Mesendoderm (in vitro differentiated cells): ENCODE results near the gene CDK5RAP2.

Source experiments
- DNase-seq: peaks from one replicate; pipeline ENCODE4 v3.0.0; 2013
- H2AK5ac ChIP-seq: 2 replicates; pipeline ENCODE4 v1.6.1; 2013; ENCODE audit warnings: low read length, inconsistent platforms
- H2BK120ac ChIP-seq: 2 replicates; pipeline ENCODE4 v1.6.1; 2013; ENCODE audit warnings: low read depth, mild to moderate bottlenecking, low read length, moderate library complexity, mixed read lengths
- H2BK15ac ChIP-seq: replicated peaks from 2 replicates; pipeline ENCODE4 v1.6.1; 2013; ENCODE audit warnings: low read depth, mild to moderate bottlenecking, moderate library complexity
- H2BK5ac ChIP-seq: 2 replicates; pipeline ENCODE4 v1.6.1; 2013; ENCODE audit warnings: low read length, inconsistent platforms
- H3K18ac ChIP-seq: 2 replicates; pipeline ENCODE4 v1.6.1; 2013; ENCODE audit warnings: mild to moderate bottlenecking, low read length, mixed read lengths
- H3K23ac ChIP-seq: one replicate; pipeline ENCODE4 v1.6.1; 2013; ENCODE audit warnings: low read length
- H3K27ac ChIP-seq: 2 replicates; pipeline ENCODE4 v1.5.1; 2013; ENCODE audit warnings: low read depth, mild to moderate bottlenecking, inconsistent platforms, low read length, moderate library complexity
- H3K27me3 ChIP-seq: 2 replicates; pipeline ENCODE4 v1.6.1; 2013; ENCODE audit warnings: low read length, control low read depth, mild to moderate bottlenecking, inconsistent platforms; ENCODE audit not compliant: insufficient read depth, poor library complexity
- H3K36me3 ChIP-seq: 2 replicates; pipeline ENCODE4 v1.6.1; 2013; ENCODE audit warnings: low read length, inconsistent platforms; ENCODE audit not compliant: control insufficient read depth, insufficient read depth
- H3K4ac ChIP-seq: one replicate; pipeline ENCODE4 v1.6.1; 2013; ENCODE audit warnings: low read depth, mild to moderate bottlenecking, low read length, moderate library complexity
- H3K4me1 ChIP-seq: 2 replicates; pipeline ENCODE4 v1.6.1; 2013; ENCODE audit warnings: low read depth, low read length, inconsistent platforms; ENCODE audit not compliant: control insufficient read depth
- H3K4me2 ChIP-seq: 2 replicates; pipeline ENCODE4 v1.6.1; 2013; ENCODE audit warnings: low read length
- H3K4me3 ChIP-seq: 2 replicates; pipeline ENCODE4 v1.5.1; 2013; ENCODE audit warnings: mild to moderate bottlenecking, low read length
- H3K56ac ChIP-seq: one replicate; pipeline ENCODE4 v1.6.1; 2013; ENCODE audit warnings: low read length
- H3K79me1 ChIP-seq: 2 replicates; pipeline ENCODE4 v1.6.1; 2013; ENCODE audit warnings: low read length, inconsistent platforms
- H3K79me2 ChIP-seq: 2 replicates; pipeline ENCODE4 v1.6.1; 2013; ENCODE audit warnings: mild to moderate bottlenecking, low read length; ENCODE audit not compliant: control insufficient read depth, insufficient read depth
- H3K9ac ChIP-seq: 2 replicates; pipeline ENCODE4 v1.6.1; 2013; ENCODE audit warnings: low read length, inconsistent platforms
- H4K5ac ChIP-seq: one replicate; pipeline ENCODE4 v1.6.1; 2013; ENCODE audit warnings: low read length
- H4K8ac ChIP-seq: one replicate; pipeline ENCODE4 v1.6.1; 2013; ENCODE audit warnings: low read depth, mild to moderate bottlenecking, control low read depth, low read length, moderate library complexity
- WGBS: extraction: QIAGEN DNeasy Blood & Tissue Kit; methylation state at CpG from one replicate; pipeline ENCODE4 v1.1.7; 2013; ENCODE audit warnings: low lambda C conversion rate, missing lambda C conversion rate; ENCODE audit not compliant: insufficient coverage; ENCODE audit errors: extremely low coverage; 5-methylcytosine and 5-hydroxymethylcytosine counted together

The CDK5RAP2 gene

DNA sequence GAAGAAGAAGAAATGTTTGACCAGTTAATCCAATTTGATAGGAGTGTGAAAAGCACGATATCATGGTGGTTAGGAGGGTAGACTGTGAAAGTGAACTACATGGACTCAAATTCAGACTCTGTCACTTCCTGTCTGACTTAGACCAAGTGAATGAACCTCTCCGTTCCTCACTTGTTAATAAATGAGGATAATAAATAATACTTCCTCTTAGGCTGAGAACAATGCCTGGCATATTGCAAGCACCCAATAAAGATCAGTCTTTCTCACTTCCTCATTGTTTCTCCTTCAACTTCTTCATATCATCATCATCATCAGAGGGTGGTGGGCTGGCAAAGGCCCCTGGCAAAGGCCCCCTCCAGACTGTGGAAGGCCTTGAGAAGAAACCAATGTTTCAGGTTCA, 148.7 kb downstream of the CDK5RAP2 start:
- Histone ChIP-seq H3K23ac (no peak overlapping the region), H3K36me3 (peaks cover 2% of the 10 kb centered on the region), H3K4ac (no peak overlapping the region), H3K27me3 (no peaks in the 10 kb centered on the region), H3K4me3 (no peak overlapping the region), H3K79me1 (no peaks in the 10 kb centered on the region), H2BK5ac (no peak overlapping the region), H3K18ac (no peak overlapping the region), H3K9ac (no peak overlapping the region), H3K27ac (no peak overlapping the region), H2BK120ac (no peak overlapping the region), H2AK5ac (no peak overlapping the region), H3K4me2 (no peak overlapping the region), H4K8ac (no peak overlapping the region), H2BK15ac (no peak overlapping the region), H3K56ac (no peak overlapping the region), H4K5ac (no peak overlapping the region), H3K79me2 (no peaks in the 10 kb centered on the region), H3K4me1 (no peaks in the 10 kb centered on the region)
- DNase-seq = no peak
- WGBS = no CpG with 5 or more reads among the region's 2 CpGs

DNA sequence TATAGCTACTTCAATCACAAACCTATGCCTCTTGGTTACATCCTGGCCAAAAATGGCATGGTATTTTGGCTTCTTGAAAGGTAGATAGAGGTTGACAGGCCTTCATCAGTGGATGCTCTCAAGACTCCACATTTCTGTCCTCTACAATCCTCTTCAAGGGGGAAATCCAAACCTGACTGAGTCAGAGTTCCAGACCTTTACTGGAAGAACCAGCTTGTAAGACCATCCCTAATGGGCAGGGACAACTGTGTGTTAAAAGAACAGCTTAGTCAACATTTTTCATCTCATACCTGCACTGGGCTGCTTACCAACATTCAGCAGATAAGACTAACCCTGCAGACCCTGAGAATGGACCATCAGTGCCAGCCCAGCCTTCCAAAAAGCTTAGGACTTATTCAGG, 155.7 kb downstream of the CDK5RAP2 start:
- no peak overlapping the region for H2BK5ac ChIP-seq
- H2BK120ac ChIP-seq = no peak overlapping the region
- no peak for DNase-seq
- H3K79me1 ChIP-seq = peaks cover 2% of the 10 kb centered on the region
- H3K18ac ChIP-seq = no peak overlapping the region
- no peak overlapping the region for H4K5ac ChIP-seq
- no peak overlapping the region for H3K27ac ChIP-seq
- H3K56ac ChIP-seq = no peak overlapping the region
- no peak overlapping the region for H3K9ac ChIP-seq
- H3K4me2 ChIP-seq = no peak overlapping the region
- no peaks in the 10 kb centered on the region for H3K79me2 ChIP-seq
- no peaks in the 10 kb centered on the region for H3K36me3 ChIP-seq
- H4K8ac ChIP-seq = no peak overlapping the region
- H3K27me3 ChIP-seq = no peaks in the 10 kb centered on the region
- H2BK15ac ChIP-seq = no peak overlapping the region
- H3K4ac ChIP-seq = no peak overlapping the region
- no peak overlapping the region for H3K4me3 ChIP-seq
- H3K23ac ChIP-seq = no peak overlapping the region
- no peaks in the 10 kb centered on the region for H3K4me1 ChIP-seq
- H2AK5ac ChIP-seq = no peak overlapping the region

DNA sequence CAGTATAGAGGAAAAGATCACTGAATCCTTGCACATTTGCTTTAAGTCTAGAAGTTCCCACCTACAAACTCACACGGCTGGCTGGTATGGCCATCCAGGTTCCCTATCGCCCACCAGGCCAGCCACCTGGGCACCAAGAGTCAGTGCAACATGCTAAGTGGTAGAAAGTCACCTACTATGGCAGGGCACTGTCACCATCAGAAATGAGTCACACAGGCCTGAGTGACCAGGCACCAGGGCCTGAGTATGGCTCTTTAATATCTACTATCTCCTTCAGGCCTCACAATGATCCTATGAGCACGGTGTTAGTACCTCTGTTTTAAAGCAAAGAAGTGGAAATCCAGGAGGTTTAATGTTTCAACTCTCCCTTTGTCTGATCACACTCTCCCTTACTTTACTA, 156.2 kb downstream of the CDK5RAP2 start:
- Histone ChIP-seq H3K36me3 (no peaks in the 10 kb centered on the region), H3K23ac (no peak overlapping the region), H3K79me1 (peaks cover 2% of the 10 kb centered on the region), H3K79me2 (no peaks in the 10 kb centered on the region), H2BK120ac (no peak overlapping the region), H3K4me1 (no peaks in the 10 kb centered on the region), H4K5ac (no peak overlapping the region), H3K27me3 (no peaks in the 10 kb centered on the region), H3K56ac (no peak overlapping the region), H3K18ac (no peak overlapping the region), H2BK15ac (no peak overlapping the region), H3K4me2 (no peak overlapping the region), H2BK5ac (no peak overlapping the region), H2AK5ac (no peak overlapping the region), H3K4ac (no peak overlapping the region), H3K4me3 (no peak overlapping the region), H3K9ac (no peak overlapping the region), H4K8ac (no peak overlapping the region), H3K27ac (no peak overlapping the region)
- WGBS = no CpG with 5 or more reads among the region's 3 CpGs
- no peak for DNase-seq

DNA sequence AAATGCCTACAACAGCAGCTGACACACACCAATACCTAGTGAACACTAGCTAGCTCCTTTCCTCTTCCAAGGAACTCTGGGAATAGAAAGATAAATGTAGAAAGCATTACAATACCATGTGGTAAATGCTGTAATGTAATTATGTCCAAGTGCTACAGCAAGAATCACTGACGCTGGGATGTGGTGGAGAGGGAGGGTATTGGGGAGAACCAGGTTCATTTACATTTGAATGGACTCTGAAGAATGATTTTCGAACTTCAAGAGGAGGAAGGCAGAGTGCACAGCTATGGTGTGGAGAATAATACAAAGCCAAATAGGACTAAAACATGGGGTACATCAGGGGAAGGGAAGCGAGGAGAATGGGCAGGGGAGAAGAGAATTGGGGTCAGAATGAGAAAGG, 158.0 kb downstream of the CDK5RAP2 start:
- Histone ChIP-seq H3K79me2 (no peaks in the 10 kb centered on the region), H3K27ac (no peak overlapping the region), H4K8ac (no peak overlapping the region), H3K4ac (no peak overlapping the region), H2AK5ac (no peak overlapping the region), H3K56ac (no peak overlapping the region), H2BK5ac (no peak overlapping the region), H3K4me3 (no peak overlapping the region), H3K18ac (no peak overlapping the region), H2BK15ac (no peak overlapping the region), H4K5ac (no peak overlapping the region), H3K9ac (no peak overlapping the region), H3K23ac (no peak overlapping the region), H3K4me2 (no peak overlapping the region), H3K27me3 (no peaks in the 10 kb centered on the region), H3K4me1 (no peaks in the 10 kb centered on the region), H2BK120ac (no peak overlapping the region), H3K79me1 (peaks cover 2% of the 10 kb centered on the region), H3K36me3 (no peaks in the 10 kb centered on the region)
- no CpG with 5 or more reads among the region's 3 CpGs for WGBS
- DNase-seq = no peak

DNA sequence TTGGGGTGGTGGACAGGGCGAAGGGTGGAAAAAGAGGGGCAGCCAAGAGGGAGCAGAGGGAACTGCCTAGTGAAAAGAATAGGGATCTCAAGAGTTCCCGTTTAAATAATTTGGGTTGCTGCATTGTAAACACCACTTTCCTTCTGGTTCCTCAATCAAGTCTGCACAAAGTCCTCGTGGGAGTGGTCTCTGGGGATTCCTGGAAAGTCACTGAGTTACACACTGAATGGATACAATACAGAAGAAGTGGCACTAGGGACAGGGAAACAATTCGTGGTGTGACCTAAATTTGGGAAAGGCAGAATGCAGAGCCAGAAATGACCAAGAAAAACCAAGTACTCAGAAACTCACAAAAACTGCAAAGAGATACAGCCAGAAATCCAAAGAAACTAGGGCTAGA, 161.7 kb downstream of the CDK5RAP2 start:
- H3K27ac ChIP-seq = peak overlapping the region; percentile 46
- H3K4me1 ChIP-seq = no peaks in the 10 kb centered on the region
- no peak overlapping the region for H3K4me3 ChIP-seq
- H3K23ac ChIP-seq = no peak overlapping the region
- WGBS = no CpG with 5 or more reads among the region's 4 CpGs
- no peak overlapping the region for H3K56ac ChIP-seq
- H2BK15ac ChIP-seq = no peak overlapping the region
- H3K27me3 ChIP-seq = no peaks in the 10 kb centered on the region
- no peaks in the 10 kb centered on the region for H3K79me2 ChIP-seq
- H2BK120ac ChIP-seq = no peak overlapping the region
- H3K36me3 ChIP-seq = no peaks in the 10 kb centered on the region
- no peak for DNase-seq
- peak overlapping the region; percentile 13 for H3K18ac ChIP-seq
- H2BK5ac ChIP-seq = no peak overlapping the region
- H3K4ac ChIP-seq = no peak overlapping the region
- H3K4me2 ChIP-seq = no peak overlapping the region
- H2AK5ac ChIP-seq = no peak overlapping the region
- no peak overlapping the region for H4K5ac ChIP-seq
- H3K79me1 ChIP-seq = no peaks in the 10 kb centered on the region
- no peak overlapping the region for H3K9ac ChIP-seq
- no peak overlapping the region for H4K8ac ChIP-seq

DNA sequence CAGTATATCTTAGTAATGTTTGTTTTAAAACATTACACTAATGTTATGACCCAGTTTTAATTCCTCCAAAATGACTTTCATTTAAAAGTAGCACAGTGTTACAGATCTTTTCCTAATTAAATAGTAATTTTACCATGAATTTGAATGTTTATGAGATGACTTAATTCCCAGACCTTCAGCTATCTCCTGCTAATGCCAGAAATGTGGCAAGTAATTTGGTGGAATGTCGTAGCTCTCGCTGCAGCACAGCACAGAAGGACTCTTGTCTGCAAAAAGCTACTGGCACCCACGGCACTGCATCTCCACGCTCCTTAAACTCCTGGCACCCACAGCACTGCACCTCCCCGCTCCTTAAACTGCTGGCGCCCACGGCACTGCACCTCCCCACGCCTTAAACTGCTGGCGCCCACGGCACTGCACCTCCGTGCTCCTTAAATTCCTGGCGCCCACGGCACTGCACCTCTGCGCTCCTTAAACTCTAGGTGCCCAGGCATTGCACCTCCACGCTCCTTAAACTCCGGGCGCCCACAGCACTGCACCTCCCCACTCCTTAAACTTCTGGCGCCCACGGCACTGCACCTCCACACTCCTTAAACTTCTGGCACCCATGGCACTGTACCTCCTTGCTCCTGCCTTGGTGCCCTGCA, 163.1 kb downstream of the CDK5RAP2 start:
- peak; percentile 61 for DNase-seq
- H3K36me3 ChIP-seq = no peaks in the 10 kb centered on the region

More for the DNA sequence above, 163.1 kb downstream of the CDK5RAP2 start:
- Histone ChIP-seq H2AK5ac (no peak overlapping the region), H3K27me3 (no peaks in the 10 kb centered on the region), H3K56ac (no peak overlapping the region), H3K79me2 (no peaks in the 10 kb centered on the region), H4K8ac (no peak overlapping the region), H2BK15ac (no peak overlapping the region), H3K4me2 (no peak overlapping the region), H3K4ac (no peak overlapping the region), H3K4me1 (no peaks in the 10 kb centered on the region), H3K27ac (no peak overlapping the region), H2BK120ac (no peak overlapping the region), H3K9ac (no peak overlapping the region), H4K5ac (no peak overlapping the region), H3K79me1 (no peaks in the 10 kb centered on the region), H3K4me3 (no peak overlapping the region), H2BK5ac (no peak overlapping the region), H3K23ac (no peak overlapping the region), H3K18ac (no peak overlapping the region)
- no CpG with 5 or more reads among the region's 19 CpGs for WGBS
